PFSK-1 (cell line): ENCODE data around the gene ACTRT2.

ENCODE experiments used
- POLR2AphosphoS5 ChIP-seq: IDR thresholded peaks from 2 replicates; pipeline ENCODE4 v1.6.1; 2012; ENCODE audit warnings: low read depth, mild to moderate bottlenecking, control low read depth, low read length, moderate library complexity
- REST ChIP-seq, 2 experiments: IDR thresholded peaks; 2 replicates each; pipeline versions ENCODE4 v1.6.1 to v1.8.0; 2011 to 2012; ENCODE audit warnings: low read depth in 2 of 2, low read length in 2 of 2, control low read depth in 1 of 2, inconsistent platforms in 1 of 2, mild to moderate bottlenecking in 1 of 2, moderate library complexity in 1 of 2; ENCODE audit not compliant: insufficient read depth in 1 of 2
- SIN3A ChIP-seq: IDR thresholded peaks from 2 replicates; pipeline ENCODE4 v1.6.1; 2012; ENCODE audit warnings: mild to moderate bottlenecking, low read length, moderate library complexity, borderline replicate concordance; ENCODE audit not compliant: insufficient read depth

- TF ChIP-seq REST (IDR thresholded peaks at IDR 0.05; ENCODE audit: insufficient read depth in 1 of 2, low read depth in 2 of 2, low read length in 2 of 2) = no peak
- no peak for TF ChIP-seq SIN3A
- no peak for TF ChIP-seq POLR2AphosphoS5
Observed at GRCh38 chr1:2979191-2980072, 41.8 kb upstream of the ACTRT2 start.
